ENCODE measurements around the gene CTBP1.

DNA sequence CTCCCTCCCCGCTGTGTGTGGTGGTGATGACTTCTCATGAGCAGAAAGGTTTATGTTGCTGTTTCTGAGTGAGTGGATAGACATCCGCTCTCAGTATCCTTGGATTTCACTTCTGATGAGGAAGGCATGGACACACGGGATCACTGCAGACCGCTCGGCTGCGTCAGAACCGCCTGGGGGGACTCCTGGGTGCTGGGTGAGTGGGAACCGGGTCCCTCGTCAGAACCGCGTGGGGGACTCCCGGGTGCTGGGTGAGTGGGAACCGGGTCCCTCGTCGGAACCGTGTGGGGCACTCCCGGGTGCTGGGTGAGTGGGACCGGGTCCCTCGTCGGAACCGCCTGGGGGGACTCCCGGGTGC, 9.0 kb downstream of the CTBP1 start:
- TF ChIP-seq, protein P1, sequence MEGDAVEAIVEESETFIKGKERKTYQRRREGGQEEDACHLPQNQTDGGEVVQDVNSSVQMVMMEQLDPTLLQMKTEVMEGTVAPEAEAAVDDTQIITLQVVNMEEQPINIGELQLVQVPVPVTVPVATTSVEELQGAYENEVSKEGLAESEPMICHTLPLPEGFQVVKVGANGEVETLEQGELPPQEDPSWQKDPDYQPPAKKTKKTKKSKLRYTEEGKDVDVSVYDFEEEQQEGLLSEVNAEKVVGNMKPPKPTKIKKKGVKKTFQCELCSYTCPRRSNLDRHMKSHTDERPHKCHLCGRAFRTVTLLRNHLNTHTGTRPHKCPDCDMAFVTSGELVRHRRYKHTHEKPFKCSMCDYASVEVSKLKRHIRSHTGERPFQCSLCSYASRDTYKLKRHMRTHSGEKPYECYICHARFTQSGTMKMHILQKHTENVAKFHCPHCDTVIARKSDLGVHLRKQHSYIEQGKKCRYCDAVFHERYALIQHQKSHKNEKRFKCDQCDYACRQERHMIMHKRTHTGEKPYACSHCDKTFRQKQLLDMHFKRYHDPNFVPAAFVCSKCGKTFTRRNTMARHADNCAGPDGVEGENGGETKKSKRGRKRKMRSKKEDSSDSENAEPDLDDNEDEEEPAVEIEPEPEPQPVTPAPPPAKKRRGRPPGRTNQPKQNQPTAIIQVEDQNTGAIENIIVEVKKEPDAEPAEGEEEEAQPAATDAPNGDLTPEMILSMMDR (IDR thresholded peaks at IDR 0.05), result no peak
- TF ChIP-seq EZH2 (IDR thresholded peaks at IDR 0.05), result no peak
- TF ChIP-seq EZH2phosphoT487 (IDR thresholded peaks at IDR 0.05), result no peak
